ENCODE measurements around the gene TMEM256. TPM values are rescaled to one million over a fixed set of nuclear protein-coding genes. Genes with fewer than 3 reads are reported as not detected.
A peak's percentile ranks its signal among the peaks of the same experiment; 100 is the strongest.

The TMEM256 gene
- total and polyA plus RNA-seq, 9 of the 15 experiments (the other 6 are each of a cell fraction or from before 2014, with no cell fraction given), result 43.4 to 177 (median 68.5) TPM

GRCh38 chr17:7403977-7404736 lies at the start of gene TMEM256 (continued):
- no peak for TF ChIP-seq HDAC3 (IDR thresholded peaks at IDR 0.05; ENCODE audit: borderline replicate concordance, partially characterized antibody)
- no peak for TF ChIP-seq CREBBP (IDR thresholded peaks at IDR 0.05; ENCODE audit: low read depth, low read length)
- TF ChIP-seq RFX7 (CRISPR knock-in tag; IDR thresholded peaks at IDR 0.05), result no peak
- TF ChIP-seq ZNF23 (CRISPR knock-in tag; IDR thresholded peaks at IDR 0.05), result no peak
- no peak for TF ChIP-seq GMEB1 (CRISPR knock-in tag; IDR thresholded peaks at IDR 0.05)
- no peak for TF ChIP-seq THRA (IDR thresholded peaks at IDR 0.05)
- peak; percentile 97 for TF ChIP-seq POLR2G (IDR thresholded peaks at IDR 0.05; ENCODE audit: low read depth, low read length)
- TF ChIP-seq CHAMP1 (IDR thresholded peaks at IDR 0.05), result no peak
- TF ChIP-seq RBM25 (IDR thresholded peaks at IDR 0.05; ENCODE audit: low read depth, low read length, severe bottlenecking), result peak; percentile 57
- TF ChIP-seq THRB (CRISPR knock-in tag; conservative IDR thresholded peaks at IDR 0.05), result no peak
- TF ChIP-seq CHD2 (IDR thresholded peaks at IDR 0.05; ENCODE audit: low read depth, low read length), result peak; percentile 79
- no peak for TF ChIP-seq MAFF (IDR thresholded peaks at IDR 0.05; ENCODE audit: low read length)
- no peak for TF ChIP-seq RBM14 (IDR thresholded peaks at IDR 0.05; ENCODE audit: borderline replicate concordance, insufficient read depth, low read depth, low read length)
- TF ChIP-seq HEY1 (CRISPR knock-in tag; IDR thresholded peaks at IDR 0.05; ENCODE audit: borderline replicate concordance), result no peak
- TF ChIP-seq ILF3 (IDR thresholded peaks at IDR 0.05; ENCODE audit: borderline replicate concordance), result no peak
- no peak for TF ChIP-seq ZHX1 (conservative IDR thresholded peaks at IDR 0.05; ENCODE audit: low read length)
